Ishikawa (cell line): ENCODE data around the gene CCPG1.

Experiments used
- CEBPB ChIP-seq: IDR thresholded peaks from 2 replicates; pipeline ENCODE4 v1.6.1; 2012
- CREB1 ChIP-seq: IDR thresholded peaks from 2 replicates; pipeline ENCODE4 v1.6.1; 2012; ENCODE audit warnings: low read depth
- TAF1 ChIP-seq: IDR thresholded peaks from 2 replicates; pipeline ENCODE4 v1.6.1; 2012; ENCODE audit warnings: low read depth, mild to moderate bottlenecking
- ZBTB7A ChIP-seq: IDR thresholded peaks from 2 replicates; pipeline ENCODE4 v1.6.1; 2012; ENCODE audit warnings: low read depth

DNA sequence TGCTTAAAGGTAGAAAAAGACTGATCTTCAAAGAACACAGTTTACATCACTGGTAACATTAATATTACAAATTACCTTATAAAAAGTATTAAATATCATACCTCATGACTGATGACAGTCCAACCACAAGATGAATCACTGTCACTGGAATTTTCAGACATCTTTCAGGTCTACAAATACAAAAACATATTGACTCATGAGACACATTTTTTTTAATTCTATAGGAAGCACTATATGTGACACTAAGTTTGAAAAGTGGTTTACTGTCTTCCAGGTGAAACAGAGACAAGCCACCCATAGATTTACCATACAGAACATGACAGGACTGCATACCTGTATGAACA, 18.9 kb downstream of the CCPG1 start:
- TF ChIP-seq TAF1 (no peak), CREB1 (no peak), ZBTB7A (no peak), CEBPB (no peak)
